HL-60 (cell line): Measurements from ENCODE around the gene IRF1.

Source experiments
- POLR2AphosphoS5 ChIP-seq: IDR thresholded peaks from 2 replicates; pipeline ENCODE4 v1.6.1; 2012; ENCODE audit warnings: low read depth
- TF ChIP-seq, protein P1 (sequence below): IDR thresholded peaks from one replicate; pipeline ENCODE4 v1.5.1; 2011; ENCODE audit warnings: low read length, control low read depth, inconsistent platforms; ENCODE audit not compliant: insufficient read depth

DNA sequence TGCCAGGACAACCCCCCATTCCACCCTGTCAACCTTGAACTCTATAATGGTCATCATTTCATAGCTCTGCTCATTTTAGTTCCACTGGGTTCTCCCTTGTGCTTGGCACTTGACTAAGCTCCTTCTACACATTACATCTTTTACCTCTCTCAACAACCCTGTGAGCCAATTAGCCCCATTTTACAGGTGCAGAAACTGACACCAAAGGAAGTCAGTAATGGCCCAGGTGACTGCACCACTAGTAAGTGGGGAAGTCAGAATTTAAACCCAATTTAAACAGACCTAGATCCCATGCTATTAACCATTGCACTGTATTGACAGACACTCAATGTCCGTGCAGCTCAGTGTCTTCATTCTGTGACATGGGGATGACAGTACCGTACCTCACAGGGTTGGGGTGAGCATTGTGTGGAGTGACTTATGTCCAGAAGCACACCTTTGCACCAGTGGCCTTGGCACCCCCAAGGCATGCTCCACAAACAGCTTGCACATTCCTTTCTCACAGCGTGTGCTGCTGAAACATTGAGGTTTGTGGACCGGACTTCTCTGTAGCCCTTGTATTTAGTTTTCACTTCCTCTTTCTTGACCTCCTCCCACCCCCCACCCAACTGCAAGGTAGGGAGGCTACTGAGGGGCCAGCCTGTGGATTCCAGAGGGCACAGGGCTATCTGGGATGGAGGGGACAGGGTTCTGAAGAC, 23.1 kb downstream of the IRF1 start:
- TF ChIP-seq, protein P1, sequence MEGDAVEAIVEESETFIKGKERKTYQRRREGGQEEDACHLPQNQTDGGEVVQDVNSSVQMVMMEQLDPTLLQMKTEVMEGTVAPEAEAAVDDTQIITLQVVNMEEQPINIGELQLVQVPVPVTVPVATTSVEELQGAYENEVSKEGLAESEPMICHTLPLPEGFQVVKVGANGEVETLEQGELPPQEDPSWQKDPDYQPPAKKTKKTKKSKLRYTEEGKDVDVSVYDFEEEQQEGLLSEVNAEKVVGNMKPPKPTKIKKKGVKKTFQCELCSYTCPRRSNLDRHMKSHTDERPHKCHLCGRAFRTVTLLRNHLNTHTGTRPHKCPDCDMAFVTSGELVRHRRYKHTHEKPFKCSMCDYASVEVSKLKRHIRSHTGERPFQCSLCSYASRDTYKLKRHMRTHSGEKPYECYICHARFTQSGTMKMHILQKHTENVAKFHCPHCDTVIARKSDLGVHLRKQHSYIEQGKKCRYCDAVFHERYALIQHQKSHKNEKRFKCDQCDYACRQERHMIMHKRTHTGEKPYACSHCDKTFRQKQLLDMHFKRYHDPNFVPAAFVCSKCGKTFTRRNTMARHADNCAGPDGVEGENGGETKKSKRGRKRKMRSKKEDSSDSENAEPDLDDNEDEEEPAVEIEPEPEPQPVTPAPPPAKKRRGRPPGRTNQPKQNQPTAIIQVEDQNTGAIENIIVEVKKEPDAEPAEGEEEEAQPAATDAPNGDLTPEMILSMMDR: no peak
- no peak for TF ChIP-seq POLR2AphosphoS5
